Stimulated activated CD8-positive, alpha-beta memory T cell treated with anti-CD3 and anti-CD28 coated beads, Interleukin-2, amount 100 ng/mL, for 1 hour (primary cell): ENCODE measurements around the gene EEF1E1.
A peak's percentile ranks its signal among the peaks of the same experiment; 100 is the strongest.

ENCODE experiments used
- DNase-seq, 2 donors: peaks; one replicate each; pipeline ENCODE4 v3.0.0-alpha.2; 2020; ENCODE audit warnings: low read depth in 2 of 2

EEF1E1 gene

DNA sequence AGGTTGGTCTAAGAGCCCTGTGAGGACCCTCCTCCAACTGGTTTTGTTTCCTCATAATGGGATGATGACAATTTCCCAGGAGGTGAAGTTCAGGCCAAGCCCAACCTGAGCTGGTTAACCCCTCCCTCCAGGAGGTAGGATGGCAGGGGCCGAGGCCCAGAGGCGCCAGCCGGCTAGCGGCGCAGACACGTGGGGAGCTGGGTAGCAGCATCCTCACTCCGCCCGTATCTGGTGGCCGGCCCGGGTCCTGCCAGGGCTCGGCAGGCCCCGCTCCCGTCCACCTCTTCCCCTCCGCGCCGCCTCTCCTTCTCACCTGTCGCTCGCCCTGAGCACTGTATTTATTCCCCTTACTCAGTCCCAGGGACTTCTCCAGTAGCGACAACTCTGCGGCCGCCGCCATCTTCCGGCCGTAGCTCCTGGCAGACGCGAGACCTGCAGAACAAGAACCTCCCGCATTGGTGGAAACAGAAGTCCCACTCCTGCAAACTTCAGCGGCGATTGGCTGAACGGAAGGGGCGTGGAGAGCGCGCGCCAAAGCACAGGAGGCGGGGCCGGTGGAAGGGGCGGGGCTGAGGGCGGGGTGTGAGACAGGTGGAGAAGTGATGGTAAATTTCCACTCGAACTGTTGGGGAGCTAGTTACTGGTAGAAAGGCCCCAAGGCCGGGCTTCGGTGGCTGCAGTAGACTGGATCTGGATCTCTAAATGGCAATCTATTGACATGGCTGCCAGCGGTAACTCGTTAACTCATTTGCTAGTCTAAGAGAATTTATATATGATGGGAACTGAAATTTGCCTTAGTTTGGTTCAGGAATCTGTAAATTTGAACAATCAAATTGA lies at the start of gene EEF1E1:
TSS of gene EEF1E1 (minus strand) at position 427 of the 837 bp plus-strand sequence. CDS start at position 400, 27 bp downstream.
- peak; percentile 96 to 97 for DNase-seq

DNA sequence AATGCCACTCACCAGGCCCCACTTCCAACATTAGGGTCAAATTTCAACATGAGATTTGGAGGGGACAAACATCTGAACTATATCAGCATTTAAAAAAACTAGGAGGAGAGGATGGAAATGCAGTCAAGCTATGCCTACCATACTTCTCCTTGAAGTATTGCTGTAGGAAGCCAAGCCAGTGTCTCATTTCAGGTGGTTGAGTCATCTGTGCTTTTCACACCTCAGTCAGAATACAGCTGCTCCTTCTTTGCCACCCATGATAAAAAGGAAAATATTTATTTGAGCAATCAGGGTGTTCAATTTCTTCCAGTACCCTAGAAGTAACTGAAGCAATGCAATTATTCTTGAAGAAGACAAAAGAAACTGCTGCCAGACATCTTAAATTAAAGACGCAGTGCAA lies 47.0 kb upstream of the EEF1E1 start:
- DNase-seq = no peak

DNA sequence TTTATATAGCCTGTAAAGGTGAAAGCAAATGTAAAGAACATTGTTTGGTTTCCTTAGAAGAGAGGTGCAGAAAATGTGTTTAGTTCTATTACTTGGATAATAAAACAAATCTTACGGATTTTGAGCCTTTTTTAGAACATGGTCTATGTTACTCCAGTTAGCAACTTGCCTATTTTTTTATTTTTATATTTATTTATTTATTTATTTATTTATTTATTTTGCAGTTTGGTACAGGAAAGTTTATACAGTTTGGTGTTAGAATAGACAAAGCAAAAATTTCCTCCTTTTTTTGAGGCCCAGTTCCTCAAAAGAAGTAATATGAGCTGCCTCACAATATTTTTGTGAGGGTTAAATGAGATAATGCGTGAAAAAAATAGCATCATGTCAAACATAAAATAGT lies 41.6 kb upstream of the EEF1E1 start:
- no peak for DNase-seq

DNA sequence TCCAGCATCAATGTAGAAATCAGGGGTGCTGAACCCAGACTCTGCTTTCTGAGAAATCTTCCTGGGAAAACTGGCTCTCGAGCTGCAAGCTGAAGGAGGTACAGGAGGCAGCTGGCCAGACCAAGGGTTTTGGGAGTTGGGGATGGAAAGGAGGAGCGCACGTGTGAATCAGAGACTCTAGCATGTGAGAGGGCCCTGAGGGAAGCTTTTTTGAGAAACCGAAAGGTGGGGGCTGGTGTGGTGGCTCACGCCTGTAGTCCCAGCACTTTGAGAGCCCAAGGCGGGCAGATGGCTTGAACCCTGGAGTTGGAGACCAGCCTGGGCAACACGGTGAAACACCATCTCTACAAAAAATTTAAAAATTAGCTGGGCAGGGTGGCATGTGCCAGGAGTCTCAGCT lies 37.1 kb upstream of the EEF1E1 start:
- no peak for DNase-seq

DNA sequence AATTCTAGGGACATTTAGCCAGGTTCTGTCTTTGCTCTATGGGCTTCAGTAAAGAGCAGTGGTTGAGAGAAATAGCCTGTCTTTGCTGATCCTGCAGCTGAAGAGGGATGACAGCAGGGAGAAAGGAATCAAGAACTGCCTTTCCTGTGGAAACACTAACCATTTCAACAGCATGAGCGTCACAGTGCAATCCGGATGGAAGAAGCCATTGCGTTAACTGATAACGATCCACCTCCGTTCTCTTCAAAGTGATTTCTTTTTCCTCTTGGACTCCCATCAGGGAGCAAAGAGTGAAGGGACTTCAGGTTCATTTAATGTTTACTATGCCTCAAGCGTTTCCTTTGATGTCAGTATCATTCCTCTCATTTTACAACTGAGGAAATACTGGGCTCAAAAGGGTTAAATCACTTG lies 35.2 kb upstream of the EEF1E1 start:
- DNase-seq = no peak

DNA sequence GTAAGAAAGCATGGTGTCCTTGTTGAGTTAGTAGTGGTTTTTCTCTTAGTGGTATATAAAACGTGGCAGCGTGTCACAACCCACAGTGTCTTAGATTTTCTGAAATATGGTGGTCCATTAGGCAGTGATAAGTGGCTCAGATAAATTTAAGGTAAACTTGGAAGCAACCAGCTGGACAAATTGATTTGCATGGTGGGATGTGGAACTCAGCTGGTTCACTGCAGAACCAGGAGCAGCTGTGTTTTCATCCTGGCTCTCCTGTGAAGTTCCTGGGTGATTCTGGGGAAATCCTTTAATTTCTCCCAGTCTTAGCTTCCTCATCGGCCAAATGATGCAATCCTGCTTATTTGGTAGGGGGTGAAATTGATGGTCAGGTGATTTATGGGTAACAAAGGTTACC lies 32.9 kb upstream of the EEF1E1 start:
- DNase-seq = no peak

DNA sequence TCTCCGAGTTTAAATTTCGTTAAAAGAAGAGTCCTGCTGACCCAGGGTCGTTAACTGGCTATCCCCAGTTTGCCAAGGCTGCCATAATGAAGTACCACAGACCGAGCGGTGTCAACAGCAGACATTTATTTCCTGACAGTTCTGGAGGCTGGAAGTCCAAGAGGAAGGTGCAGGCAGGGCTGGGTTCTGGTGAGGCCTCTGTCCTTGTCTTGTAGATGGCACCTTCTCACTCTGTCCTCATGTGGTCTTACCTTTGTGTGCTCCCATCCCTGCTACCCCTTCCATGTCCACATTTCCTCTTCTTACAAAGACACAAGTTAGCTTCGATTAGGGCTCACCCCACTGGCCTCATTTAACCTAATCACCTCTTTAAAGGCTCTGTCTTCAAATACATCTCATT lies 29.8 kb upstream of the EEF1E1 start:
- no peak for DNase-seq

DNA sequence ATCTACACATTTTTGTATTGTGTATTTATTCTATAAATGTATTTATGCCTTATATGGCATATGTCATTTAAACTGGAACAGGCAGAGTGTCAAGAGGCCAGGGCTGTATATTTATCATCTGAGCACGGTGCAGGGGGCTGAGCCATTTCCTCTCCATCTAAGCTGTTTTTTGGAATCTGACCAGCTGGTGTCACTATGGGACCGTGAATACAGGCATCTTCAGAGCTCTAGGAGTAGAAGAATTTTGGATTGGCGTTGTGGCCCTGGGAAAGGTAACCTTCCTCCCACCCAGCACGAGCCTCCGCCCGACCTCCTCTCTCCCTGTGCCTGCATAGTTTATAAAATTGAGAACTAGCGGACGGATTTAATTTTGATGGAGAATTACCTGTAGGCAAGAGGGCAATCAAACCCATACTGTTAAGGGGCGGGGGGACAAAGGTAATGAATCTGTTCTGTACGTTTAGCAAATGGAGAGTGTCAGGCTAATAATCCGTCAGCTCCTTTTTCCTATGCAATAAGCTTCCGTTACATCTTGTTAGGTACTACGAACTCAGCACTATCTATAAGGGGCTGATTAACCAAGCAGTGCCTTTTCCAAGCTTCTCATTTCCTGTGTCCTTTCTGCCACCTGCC lies 29.0 kb upstream of the EEF1E1 start:
- no peak for DNase-seq

DNA sequence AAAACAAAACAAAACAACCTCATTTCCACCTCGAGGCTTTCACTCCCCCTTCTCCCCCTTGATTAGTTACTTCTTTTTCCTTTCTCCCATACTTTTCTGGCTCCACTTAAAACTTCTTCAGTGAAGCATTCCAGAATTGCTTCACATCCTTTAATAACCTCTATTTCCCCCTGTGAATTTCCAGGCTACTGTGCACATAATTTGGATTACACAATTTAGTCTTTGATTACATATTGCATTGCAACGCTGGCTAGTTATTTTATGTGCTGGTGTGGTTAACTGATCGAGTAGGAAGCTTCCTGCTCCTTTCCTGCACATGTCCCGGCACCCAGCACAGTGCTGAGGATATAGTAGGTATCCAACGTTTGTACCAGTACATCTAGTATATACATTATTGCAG lies 28.1 kb upstream of the EEF1E1 start:
- DNase-seq = no peak

DNA sequence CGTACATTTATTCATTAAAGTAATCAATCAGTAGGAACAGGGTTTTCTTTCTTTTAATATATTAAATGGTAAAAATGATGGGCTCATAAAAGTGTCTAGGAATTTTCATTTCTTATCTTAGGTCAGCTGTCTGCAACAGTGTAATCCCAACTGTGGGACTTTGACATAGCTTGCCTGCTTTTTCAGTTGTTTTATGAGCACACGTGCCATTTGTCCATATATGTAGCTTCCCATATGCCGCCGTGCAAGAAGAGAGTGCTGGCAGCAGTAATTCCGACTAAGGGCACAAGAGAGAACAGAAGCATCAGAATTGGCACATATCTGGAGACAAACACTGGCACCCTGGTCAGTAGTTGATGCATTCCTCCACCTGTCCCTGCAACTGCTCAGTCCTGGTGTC lies 20.9 kb upstream of the EEF1E1 start:
- no peak for DNase-seq

DNA sequence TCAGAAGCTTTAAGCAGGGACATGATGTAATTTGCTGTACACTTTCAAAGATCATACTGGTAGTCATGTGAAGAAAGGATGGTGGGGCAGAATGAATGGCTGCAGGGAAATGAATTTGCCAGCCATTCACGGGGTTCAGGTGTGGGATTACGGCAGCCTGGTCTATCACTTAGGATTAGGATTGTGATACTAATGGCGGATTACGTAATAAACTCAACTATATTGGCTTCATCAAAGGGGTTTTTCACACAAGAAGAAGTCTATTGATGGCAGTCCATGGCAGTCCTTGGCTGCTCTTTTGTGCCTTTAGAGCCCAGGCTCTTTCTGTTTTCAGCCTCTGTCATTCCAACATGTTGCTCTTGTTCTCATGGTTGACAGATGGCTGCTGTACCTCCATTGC lies 12.6 kb upstream of the EEF1E1 start:
- DNase-seq = no peak

DNA sequence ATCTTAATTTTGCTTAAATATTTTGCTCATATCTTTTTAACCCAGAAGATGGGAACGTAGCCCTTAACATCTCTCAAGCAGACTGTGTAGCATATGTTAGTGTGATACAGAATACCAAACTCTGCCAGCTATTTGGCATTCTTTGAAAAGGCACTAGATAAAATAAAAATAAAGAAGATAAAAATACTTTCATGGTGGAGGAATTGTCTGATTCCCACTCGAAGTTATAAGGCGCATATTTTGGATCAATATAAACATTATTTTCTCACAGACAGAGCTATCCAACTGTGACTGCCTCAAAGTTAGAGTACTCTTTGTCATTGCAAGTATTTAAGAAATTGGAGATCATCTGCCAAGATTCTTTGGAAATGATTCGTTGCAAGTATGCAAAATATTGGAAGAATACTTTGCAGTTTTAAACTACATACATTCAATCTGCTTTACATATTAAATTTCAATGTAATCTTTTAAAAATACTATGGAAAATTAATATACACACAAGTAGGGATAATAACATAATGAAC lies 10.8 kb upstream of the EEF1E1 start:
- DNase-seq = no peak

DNA sequence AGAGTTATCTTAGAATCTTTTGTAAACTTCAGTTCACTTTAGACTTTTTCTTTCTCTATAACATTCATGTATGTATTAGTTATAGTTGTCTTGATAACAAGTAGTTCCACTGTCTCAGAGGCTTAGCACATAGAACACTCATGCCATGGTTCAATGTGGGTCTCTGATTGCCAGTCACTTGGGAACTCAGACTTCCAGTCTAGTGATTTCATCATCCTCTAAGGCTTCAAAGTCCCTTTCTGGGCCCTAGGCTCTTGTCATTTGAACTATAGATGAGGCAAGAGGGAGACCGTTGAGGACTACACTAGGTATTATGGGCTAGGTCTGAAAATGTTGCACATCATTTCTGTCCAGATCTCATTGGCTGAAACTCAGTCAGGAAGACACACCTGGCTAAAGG lies 8.4 kb upstream of the EEF1E1 start:
- no peak for DNase-seq

DNA sequence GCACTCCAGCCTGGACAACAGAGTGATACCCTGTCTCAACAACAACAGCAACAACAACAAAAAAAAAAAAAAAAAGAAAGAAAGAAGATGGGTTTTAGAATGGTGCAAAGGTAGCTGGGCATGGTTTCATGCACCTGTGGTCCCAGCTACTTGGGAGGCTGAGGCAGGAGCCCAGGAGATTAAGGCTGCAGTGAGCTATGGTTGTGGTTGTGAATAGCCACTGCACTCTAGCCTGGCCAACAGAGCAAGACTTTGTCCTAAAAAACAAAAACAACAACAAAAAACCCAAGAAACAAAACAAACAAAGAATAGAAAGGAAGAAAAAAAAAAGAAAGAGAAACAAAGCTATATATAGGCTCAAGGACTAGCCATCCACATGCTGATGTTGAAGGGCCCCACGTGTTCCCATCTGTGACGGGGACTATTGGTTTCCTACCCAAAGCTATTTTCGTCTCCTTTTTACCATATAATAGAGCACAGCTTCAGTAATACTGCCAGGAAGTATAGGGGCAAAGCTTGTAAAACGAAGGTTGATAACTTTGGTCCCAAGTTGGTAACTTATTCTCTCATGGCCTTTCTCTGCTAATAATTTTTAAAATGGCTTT lies 7.9 kb upstream of the EEF1E1 start:
- DNase-seq = no peak

DNA sequence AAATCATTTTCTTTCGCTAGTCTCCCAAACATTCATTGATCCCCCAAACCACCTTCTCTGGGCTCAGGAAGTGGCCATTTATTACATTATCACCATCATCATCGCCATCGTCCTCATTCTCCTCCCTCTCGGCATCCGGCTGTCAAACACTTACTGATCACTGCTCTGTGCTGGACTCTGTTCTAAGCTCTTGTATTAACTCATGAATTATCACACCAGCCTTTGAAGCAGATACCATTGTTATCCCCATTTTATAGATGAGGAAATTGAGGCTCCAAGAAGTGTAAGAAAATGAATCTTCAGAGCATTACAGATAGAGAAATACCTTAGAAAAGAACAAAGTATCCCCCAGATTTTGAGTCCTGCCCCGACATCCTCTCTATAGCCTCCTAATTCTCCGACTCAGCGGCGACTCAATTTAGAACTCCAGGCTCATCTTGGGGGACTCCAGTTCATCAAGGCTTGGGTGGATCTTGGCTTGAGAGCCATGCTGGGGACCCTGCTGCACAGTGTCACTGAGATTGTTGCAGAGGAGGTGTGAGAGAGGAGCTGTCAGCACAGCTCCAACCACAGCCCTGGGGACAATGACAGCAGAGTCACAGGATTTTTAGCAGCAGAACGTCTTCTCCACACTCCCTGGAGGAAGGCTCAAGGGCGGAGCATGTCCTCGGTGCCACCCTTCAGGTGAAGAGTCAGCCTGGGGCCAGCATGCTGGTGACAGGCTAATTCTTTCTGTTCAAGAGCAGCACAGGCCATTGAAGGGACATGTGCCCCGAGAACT lies 6.6 kb upstream of the EEF1E1 start:
- no peak for DNase-seq

DNA sequence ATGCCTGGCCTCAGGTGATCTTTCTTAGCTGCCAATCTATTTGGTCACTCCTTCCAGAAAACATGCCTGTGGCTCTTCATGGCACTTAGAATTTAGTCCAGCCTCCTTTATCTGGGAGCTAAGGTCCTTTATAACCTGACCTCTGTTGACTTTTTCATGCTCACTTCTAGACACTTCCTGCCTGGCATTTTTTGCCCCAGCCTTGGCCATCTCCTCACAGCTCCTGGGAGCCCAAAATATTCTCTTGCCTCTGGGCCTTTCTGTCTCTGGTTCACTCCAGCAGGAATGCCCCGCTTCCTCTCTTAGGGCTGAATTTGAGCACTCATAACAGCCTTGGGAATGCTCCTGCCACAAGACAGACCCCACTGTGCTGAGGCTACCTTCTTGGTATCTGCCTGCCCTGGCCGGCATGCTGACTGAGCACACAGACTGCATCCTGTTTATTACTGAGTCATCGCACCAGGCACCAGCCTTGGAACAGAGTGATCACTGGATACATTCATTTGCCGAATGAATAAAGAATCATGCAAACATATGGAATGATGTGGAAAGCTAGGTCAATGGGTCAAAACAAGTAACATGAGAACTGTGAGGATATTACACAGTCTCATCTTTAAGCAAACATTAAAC lies 5.8 kb upstream of the EEF1E1 start:
- DNase-seq = no peak

DNA sequence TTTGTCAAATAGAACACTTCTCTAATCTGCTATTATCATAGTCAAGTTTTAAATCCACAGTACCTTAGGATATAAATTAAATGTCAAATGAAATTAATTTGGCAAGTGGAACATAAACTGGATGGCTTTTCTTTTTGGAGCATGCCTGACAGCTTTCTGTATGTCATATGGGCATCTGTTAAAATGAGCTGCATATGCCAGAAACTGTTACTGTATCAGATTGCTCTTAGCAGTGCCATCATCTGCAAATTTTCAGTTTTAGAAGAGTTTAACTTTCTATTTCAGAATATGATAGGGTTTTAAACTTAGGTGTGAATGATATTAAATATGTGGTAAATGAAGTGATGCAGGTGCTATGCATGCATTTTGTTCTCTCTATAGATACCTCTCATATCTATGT lies 3.4 kb upstream of the EEF1E1 start:
- no peak for DNase-seq

DNA sequence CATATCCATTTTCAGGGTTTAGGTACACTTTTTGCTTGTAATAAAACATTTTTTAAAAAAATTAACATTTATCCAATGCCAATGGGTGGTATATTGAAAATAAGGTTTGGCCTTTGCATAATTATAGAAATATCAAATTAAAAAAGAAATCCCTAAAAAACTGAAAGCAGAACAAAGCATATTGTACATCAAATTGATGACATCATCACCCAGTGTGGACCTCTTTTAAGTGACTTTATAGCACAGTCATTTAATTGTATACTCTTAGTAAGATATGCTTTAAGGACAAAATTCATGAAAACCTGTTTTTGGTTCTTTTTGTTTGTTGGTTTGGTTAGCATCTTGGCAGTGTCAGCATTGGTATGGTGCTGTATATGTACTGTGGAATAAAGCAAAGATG lies 1.4 kb upstream of the EEF1E1 start:
- DNase-seq = no peak

DNA sequence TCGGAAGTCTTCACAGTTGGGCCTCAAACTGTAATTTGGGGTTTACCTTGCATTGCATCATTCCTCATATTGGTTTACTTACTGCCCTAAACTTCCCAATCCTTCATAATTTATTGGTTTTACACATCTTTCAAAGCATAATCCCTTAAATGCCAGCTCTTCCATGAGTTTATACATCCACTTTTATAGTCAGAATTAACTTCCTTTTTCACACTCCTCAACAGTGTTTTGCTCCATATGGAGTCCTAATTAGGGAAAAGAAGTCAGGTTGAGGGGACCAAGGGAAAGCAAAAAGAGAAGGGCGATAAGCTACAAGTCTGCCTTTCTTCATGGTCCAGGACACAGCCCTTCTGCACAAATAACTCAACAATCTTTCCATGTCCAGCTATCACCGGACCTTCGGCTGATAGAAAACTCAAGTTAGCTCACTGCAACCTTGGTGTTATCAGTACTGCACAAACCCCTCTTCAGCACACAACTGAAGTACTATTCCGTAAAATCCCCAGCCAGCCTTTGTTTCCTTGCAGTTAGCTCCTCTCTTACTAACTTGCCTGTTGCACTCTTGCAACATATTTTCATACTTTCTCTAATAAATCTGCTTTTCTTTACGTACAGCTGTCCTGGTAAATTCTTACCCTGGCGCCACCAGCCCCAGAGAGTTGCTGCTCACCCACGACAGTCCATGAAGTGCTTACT lies 2.0 kb downstream of the EEF1E1 start:
- DNase-seq = no peak

DNA sequence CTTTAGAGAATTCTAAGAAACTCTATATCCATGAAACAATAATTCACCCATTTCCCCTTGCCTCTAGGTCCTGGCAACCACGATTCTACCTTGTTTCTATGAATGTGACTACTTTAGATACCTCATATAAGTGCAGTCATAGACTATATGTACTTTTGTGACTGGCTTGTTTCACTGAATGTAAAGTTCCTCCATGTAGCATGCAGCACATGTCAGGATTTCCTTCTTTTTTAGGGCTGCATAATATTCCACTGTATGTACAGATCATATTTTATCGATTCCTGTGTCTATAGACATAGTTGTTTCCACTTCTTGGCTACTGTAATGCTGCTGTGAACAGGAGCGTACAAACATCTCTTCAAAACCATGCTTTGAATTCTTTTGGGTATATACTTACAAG lies 11.7 kb downstream of the EEF1E1 start:
- no peak for DNase-seq

DNA sequence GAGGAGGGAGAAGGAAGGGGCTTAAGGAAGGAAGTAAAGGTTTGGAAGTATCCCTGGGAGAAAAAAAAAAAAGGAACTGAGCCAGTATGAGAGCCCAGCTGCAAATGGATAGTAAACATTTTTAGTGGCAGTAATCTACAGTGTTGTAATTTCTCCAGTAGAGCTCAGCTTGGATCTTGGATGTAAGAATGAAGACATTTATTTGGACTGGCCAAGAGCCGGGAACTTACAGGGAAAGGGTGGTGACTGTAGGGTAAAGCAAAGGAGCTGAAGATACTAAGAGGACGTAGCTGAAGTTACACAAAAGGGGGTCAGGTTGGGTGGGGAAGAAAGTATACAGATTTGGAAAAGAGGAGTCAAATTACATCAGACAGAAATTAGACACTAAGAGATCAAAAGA lies 13.5 kb downstream of the EEF1E1 start:
- no peak for DNase-seq
